ENCODE results near the gene TUFM.
A peak's percentile ranks its signal among the peaks of the same experiment; 100 is the strongest.

DNA sequence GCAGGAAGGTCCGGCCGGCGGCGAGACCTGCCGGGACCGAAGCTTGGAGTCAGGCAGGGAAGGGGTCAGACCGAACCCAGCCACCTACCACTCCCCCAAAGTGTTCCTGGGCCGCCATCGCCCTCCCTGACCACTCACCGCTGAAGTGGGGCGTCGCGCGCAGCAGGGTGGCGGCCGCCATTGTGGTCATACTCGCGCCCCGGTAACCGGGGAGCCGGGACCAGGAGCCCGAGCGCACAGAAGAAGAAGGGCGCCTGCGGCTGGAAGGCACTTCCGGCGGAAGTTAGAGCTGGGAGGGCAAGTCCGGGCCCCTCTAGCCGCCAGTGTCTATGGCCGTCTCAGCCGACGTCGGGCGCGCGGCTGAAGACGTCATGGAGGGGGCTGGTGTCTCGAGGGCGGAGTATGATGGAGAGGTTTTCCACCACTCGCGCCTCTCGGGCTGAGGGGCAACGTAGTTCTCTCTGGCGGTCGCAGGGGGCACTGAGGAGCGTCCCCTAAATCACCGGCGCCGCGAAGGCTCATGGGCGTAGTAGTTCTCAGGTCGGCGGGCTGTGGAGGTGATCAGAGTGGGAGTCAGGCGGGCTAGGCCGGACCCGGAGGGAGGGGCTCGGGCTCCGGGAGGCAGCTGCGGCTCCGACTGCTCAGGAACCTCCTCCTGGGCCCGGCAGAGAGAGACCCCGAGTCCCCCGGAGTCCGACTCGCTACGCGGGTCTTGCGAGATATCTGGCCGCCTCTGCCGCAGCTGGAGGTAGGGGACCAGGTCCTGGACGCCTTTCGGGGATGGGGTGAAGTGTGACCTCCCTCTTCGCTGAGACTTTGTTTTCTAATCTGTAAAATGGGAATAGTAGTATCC lies at the start of gene TUFM:
- peak in 1 of 2 donors; percentile 72 for TF ChIP-seq POLR2A (IDR thresholded peaks at IDR 0.05)
- TF ChIP-seq, protein P1, sequence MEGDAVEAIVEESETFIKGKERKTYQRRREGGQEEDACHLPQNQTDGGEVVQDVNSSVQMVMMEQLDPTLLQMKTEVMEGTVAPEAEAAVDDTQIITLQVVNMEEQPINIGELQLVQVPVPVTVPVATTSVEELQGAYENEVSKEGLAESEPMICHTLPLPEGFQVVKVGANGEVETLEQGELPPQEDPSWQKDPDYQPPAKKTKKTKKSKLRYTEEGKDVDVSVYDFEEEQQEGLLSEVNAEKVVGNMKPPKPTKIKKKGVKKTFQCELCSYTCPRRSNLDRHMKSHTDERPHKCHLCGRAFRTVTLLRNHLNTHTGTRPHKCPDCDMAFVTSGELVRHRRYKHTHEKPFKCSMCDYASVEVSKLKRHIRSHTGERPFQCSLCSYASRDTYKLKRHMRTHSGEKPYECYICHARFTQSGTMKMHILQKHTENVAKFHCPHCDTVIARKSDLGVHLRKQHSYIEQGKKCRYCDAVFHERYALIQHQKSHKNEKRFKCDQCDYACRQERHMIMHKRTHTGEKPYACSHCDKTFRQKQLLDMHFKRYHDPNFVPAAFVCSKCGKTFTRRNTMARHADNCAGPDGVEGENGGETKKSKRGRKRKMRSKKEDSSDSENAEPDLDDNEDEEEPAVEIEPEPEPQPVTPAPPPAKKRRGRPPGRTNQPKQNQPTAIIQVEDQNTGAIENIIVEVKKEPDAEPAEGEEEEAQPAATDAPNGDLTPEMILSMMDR (IDR thresholded peaks at IDR 0.05), result peak; percentile 52 to 77 (median 70)
